Fibroblast of skin of left quadriceps (primary cell): ENCODE measurements around the gene NAT14.
A peak's percentile ranks its signal among the peaks of the same experiment; 100 is the strongest.
"Not testable (repeated sequence)": the region's sequence is repeated elsewhere in the genome, so short reads cannot be mapped to it uniquely, and the experiment has no call there.

Source experiments
- DNase-seq, 2 experiments: peaks; one replicate each; pipeline ENCODE4 v3.0.0-alpha.2; 2013; ENCODE audit warnings: low read depth in 2 of 2

NAT14 gene, protein sequence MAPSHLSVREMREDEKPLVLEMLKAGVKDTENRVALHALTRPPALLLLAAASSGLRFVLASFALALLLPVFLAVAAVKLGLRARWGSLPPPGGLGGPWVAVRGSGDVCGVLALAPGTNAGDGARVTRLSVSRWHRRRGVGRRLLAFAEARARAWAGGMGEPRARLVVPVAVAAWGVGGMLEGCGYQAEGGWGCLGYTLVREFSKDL

DNA sequence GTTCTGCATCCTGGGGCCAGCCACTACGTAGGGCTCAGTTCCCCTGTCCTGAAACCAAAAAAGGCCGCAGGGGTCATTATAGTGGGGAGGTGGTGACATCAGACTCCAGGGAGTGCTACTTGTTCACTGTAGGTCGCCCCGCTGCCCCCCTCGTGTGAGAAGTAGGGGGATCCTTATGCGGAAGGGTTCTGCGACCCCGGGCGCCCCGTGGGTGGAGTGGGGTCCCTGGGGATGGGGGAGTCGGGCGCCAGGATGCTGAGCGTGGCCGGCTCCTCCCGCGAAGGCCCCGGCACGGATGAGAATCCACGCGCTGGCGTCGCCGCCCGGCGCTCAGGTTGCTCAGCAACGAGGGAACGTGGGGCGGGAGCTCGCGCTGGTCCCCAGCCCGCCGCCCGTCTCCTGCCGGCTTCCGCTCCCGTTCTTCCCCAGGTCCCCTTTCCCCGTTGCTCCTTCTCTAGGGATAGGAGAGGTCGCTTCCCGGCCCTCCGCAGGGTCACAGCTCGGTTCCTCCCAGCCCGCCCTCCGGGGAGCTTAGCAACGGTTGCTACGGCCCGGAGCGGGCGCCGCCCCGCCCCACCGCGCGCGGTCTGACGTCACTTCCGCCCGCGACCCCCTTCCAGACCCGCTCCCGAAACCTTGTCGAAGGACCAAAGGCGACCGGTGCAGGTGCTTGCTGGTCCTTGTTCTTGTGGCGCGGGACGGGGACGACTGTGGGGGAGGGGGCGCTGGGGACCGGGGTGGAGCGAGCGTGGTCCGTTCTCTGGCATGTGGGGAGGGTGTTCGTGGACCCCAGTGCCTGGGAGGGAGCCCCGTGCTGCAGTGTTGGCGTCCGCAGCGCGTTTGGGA lies at the start of gene NAT14:
TSS of gene NAT14 (plus strand) at position 596 of the 846 bp plus-strand sequence. CDS start 521 bp downstream, outside the sequence.
- DNase-seq: no peak

DNA sequence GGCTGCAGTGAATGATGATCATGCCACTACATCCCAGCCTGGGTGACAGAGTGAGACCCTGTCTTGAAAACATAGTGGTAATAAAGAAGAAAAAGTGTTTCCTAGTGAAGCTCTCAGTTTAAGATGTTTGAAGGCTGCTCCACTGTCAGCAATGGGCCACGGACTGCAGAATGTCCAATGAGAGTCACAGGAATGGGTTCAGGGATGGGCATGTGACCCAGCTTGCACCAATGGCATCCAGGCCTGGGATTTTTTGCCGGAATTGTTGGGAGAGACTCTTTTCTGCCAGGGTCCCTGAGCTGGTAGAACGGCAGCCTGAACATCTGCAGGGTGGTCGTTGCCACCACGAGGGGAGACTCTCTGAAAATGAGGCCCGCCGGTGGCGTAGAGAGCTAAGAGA lies 48.1 kb upstream of the NAT14 start:
- no peak for DNase-seq

GRCh38 chr19:55437410-55437809 lies 47.6 kb upstream of the NAT14 start:
- no peak for DNase-seq

- DNase-seq: no peak
Observed at GRCh38 chr19:55439052-55439451, 45.9 kb upstream of the NAT14 start.

GRCh38 chr19:55440411-55441105 lies 44.4 kb upstream of the NAT14 start:
- no peak for DNase-seq

- no peak for DNase-seq
Observed at GRCh38 chr19:55441319-55441691, 43.7 kb upstream of the NAT14 start.

DNA sequence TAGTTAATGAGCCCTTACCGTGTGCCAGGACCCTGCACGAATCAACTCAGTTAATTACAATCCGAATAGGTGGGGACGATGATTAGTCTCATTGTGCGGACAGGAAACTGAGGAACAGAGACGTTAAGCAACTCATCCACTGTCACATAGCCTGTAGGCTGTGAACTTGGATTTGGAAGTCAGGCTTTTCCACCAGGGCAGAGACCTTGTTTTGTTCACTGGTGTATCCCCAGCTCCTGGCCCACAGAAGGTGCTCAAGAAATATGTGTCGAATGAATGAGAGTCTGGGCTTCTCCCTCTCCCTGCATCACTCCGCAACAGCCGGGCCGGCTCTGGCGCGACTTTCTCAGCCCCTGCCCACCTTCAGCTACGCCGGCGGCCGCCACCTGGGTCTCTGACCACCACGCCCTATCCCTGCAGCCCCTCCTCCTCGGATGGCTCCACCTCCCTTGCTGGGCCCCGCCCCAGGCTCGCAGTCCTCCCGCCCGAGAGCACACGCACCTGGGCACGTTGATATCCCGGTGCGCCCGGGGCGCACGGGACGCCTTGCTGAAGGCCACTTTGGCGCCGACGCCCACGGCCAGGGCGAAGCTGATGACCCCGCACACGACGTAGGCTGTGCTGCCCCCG lies 43.2 kb upstream of the NAT14 start:
- no peak for DNase-seq

GRCh38 chr19:55442372-55442961 lies 42.5 kb upstream of the NAT14 start:
- no peak for DNase-seq

DNA sequence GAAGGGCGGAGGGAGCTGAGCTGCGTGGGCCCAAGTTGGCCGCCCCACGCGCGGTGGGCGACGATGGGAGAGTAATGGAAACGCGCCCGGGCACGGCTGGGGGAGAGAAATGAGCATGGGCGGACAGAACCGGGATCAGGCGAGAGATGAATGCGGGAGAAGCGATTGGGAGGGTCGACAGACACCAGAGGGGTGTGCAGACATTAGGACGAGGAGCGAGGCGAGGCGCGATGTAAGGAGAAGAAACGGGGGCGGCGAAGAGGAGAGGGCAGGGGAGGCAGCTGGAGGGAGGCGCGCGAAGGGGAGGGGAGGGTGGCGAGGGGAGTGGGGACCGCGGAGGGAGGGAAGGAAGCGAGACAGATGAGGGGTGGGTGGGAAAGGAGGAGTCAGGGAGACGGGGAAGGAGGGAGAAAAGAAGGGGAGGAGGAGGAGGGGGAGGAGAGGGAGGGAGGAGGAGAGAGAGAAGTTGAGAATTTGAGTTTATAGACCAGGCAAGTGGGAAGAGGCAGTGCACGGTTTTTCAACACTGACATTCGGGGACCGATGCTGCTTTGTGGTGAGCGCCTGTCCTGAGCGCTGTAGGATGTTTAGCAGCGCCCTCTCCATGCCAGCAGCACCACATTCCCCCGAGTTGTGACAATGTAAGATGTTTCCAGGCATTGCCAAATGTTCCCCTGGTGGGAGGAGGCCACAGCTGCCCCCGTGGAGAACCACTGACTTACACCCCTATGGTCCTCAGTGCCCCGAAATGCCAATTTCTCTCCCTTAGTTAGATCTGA lies 41.8 kb upstream of the NAT14 start, which contains the start of gene SHISA7:
TSS of gene SHISA7 (minus strand) at position 256 of the 779 bp plus-strand sequence. CDS start 437 bp downstream, outside the sequence.
- DNase-seq: no peak

DNA sequence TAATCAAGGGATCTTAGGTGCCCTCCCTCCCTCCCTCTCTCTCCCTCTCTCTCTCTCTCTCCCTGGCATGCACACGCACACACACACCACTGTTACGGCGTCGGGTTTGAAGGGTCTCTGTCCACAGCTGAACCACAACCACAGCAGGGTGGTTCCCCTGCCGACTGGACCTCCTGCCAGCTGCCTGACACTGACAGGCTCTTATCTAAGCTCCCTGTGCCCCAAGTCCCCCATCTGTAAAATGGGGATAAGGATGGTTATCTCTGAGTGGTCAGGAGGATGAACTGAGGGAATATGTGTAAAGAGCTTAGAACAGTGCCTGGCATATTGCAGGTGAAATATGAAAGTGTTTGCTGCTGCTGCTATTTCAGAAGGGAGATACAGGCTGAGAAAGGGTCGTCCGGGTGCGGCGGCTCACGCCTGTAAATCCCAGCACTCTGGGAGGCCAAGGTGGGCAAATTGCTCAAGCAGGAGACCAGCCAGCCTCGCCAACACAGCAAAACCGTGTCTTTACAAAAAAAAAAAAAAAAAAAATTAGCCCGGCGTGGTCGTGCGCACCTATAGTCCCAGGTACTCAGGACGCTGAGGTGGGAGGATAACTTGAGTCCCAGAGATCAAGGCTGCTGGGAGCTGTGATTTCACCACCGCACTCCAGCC lies 41.0 kb upstream of the NAT14 start:
- DNase-seq: no peak

DNA sequence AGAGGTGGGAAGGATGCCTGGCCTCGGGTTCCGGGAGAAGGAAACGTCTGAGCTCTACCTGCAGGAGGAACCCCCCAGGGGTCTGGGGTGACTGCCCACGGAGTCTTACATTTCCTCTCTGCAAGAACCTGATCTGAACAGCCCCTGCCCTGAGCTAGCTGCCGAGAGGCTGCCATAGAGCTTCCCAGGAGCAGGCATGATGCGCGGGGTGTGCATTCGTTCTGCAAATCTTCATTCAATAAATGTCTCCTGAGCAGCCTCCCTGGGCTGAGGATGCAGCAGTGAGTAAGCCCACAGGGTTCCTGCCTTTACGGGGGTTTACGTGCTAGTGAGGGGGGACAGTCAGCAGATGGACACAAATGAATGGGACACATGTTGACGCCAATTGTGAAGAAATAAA lies 40.3 kb upstream of the NAT14 start:
- DNase-seq: no peak

DNA sequence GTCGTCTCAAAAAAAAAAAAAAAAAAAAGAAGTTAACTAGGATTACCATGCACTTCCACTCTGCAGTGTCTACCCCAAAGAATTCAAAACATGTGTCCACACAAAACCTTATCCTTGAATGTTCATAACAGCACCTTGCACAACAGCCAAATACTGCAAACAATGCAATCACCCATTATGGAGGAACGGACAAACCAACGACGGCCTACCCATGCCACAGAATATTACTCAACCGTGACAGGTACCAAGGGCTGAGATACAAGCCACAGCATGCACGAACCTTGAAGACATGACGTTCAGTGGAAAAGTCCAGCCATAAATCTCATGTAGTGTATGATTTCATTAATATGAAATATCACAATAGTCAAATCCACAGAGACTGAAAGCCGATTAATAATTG lies 38.9 kb upstream of the NAT14 start:
- no peak for DNase-seq

DNA sequence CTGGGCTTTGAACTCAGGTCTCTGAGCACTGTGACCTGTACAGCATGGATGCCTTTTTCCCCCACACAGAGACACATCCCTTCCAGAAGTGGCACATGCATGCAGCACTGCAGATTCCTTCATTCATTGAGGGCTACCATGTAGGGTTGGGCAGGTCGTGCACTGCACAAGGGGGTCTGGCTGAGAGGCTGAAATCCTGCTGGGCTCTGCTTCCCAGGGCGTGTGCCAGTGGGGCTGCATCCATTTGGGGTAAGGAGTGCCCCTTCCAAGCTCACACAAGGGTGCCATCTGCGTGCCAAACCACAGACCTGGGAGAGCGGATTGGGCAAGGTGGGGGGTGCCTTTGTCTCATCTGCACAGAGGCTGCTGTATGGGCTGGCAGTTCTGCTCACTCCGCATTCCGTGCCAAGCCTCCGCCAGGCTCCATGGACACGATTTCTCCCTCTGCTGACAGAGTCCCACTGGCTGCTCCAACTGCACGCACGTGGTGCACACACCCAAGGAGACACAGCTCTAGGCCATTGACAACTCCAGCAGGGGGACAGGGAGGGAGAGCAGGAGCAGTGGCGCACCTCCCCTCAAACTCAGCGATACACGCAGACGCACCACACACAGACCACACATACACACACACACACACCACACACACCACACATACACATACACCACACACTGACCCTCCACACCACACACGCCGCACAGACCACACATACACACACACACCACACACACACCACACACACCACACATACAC lies 37.4 kb upstream of the NAT14 start:
- DNase-seq: no peak

DNA sequence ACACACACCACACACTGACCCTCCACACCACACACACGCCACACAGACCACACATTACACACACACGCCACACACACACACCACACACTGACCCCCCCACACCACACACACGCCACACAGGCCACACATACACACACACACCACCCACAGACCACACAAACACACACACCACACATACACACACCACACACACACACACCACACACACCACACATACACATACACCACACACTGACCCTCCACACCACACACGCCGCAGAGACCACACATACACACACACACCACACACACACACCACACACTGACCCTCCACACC lies 36.9 kb upstream of the NAT14 start:
- not testable (repeated sequence) for DNase-seq

DNA sequence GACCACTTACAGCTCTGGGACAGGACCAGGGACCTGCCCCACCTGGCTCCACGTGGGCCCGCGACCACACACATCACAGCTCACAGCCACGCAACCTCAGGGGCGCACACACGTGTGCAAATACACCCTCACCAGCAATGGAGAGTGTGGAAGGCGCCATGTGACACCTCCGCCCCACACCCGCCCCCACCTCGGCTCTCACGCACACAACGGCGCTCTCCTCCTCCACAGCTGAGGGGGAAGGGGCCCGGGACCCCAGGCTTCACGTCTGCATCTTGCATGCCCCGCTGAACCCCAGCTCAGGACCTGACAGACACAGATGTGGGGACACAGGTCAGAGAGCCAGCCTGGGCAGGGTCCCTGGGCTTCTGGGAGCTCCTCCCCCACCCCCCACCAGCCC lies 35.5 kb upstream of the NAT14 start:
- DNase-seq: no peak

- no peak for DNase-seq
Observed at GRCh38 chr19:55451163-55451964, 33.6 kb upstream of the NAT14 start.

DNA sequence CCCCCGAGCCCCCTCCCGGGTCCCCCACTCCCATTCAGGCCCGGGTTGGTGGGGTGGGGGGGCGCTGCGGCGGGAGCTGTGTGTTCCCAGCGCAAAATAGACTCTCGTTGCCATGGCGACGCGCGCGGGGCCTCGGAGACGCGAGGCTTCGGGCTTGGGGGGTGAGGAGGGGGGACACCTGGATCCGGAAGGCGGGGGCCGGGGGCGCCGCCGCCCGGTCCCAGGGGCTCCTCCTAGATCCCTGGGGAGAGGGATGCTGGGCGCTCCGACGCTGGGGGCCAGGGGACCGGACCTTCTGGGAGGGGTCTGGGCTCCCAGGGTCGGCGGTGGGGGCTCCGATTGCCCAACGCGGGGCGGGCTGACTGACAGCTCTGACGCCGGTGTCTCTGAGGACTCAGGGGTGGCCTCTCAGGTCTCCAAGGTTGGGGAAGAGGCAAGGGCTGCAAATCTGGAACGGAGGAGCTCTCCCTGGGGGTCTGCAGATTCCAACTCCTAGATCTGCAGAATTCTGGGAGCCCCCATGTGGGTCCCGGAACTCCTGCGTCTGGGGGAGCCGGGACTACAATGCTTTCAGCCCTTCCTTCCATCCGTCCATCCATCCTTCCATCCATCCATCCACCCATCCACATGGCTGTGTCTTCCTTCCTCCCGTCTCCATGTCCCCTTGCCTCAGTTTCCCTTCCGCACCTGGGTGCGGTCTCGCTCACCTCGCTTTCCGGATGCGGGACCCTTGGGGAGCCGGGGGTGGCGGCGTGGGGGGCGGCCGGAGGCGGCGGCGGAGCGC lies 32.8 kb upstream of the NAT14 start:
- DNase-seq: no peak

DNA sequence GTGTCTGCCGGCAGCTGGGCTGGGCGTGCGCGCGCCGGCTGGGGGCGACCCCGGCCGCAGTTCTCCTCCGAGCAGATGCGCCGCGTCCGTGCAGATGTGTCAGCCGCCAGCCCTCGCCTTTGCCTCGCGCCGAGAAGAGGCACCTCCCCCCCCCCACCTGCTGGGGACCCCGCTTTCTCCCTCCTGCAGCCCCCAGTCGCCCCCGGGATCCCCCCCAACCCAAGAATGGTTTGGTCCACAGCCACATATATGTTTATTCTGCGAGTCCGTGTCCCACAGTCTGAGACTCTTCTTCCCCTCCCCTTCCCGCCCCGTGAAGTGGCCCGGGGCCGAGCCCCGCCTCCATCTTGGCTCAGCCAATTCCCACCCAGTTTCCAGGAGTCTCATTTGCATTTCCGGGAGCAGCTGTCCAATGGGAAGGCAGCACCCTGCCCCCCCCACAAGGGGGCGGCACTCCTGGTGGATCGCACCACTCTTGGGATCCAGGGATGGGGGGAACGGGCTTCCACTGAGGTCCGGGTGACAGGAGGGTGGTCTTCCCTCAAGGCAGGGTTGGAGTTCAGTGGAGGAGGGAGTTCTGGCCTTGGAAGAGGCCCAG lies 32.1 kb upstream of the NAT14 start:
- DNase-seq: peak in 1 of 2 experiments; percentile 41
